T-helper 9 cell (primary cell): ENCODE measurements around the gene IGF2BP2.

ENCODE experiments used
- DNase-seq: peaks from one replicate; pipeline ENCODE4 v3.0.0-alpha.2; 2020

The IGF2BP2 gene

GRCh38 chr3:185732782-185733181 lies 92.1 kb downstream of the IGF2BP2 start:
- no peak for DNase-seq

DNA sequence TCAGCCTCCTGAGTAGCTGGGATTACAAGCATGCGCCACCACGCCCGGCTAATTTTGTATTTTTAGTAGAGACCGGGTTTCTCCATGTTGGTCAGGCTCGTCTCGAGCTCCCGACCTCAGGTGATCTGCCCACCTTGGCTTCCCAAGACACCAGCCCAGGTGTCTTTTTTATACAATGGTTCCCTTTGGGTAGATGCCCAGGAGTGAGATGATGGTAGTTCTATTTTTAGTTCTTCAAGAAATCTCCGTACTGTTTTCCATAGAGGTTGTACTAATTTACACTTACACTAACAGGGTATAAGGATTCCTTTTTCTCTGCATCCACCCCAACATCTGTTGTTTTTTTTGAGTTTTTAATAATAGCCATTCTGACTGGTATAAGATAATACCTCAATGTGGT lies 94.3 kb downstream of the IGF2BP2 start:
- no peak for DNase-seq

DNA sequence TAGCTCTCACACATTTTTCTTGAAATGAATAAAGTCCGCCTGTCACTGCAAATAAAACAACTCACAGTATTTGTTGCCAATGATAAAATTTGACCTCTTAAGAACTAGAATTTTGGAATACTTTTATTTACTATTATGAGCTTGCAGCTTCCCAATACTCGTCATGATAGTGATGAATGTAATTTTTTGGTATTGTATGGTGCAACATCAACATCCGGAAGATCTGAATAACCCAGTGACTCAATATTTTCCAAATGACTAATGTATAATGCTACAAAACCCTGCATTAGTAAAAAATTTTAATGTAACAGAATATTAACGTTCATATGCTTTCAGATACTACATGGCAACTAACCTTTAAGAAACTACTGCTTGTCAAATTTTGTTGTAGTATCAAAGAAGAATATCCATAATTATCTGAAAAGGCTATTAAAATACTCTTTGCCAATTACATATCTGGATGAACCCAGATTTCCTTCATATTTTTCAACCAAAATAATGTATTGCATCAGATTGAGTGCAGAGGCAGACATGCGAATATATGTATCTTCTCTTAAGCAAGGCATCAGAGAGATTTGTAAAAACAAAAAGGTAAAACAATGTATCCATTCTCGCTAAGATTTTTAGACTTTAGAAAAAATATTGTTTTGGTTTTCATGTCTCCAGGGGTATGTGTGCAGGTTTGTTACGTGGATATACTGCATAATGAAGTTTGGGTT lies 95.3 kb downstream of the IGF2BP2 start:
- DNase-seq = no peak

DNA sequence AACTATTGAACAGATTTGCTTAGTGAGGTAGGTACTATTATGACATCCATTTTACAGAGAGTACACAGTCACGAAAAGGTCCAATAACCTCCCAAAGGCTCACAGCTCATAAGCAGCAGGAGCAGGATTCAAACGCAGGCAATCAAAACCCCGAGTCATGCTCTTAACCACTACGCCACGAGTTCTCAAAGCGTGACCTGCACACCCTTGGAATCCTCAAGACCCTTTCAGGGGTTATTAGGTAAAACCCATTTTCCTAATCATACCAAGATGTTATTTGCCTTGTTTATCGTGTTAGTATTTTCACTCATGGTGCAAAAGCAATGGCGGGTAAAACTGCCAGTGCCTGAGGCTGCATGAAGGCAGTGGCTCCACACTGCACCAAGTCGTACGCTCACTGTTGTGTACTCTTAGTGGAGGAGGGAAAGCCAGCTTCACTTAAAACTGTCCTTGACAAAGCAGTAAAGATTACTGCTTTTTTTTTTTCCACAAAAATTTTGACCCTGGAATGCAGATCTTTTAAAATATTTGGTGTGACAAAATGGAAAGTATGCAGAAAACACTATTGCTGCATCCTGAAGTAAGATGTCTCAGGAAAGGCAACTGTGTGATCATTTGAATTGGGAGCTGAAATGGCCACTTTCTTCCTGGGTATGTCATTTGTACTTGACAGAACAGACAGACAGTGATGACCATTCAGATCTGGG lies 96.1 kb downstream of the IGF2BP2 start:
- no peak for DNase-seq

- no peak for DNase-seq
These were observed 97.0 kb downstream of the IGF2BP2 start for GRCh38 chr3:185727873-185728272.

- DNase-seq = no peak
These were observed 98.4 kb downstream of the IGF2BP2 start for GRCh38 chr3:185726254-185726967.

GRCh38 chr3:185724761-185725160 lies 100.1 kb downstream of the IGF2BP2 start:
- DNase-seq = no peak

- no peak for DNase-seq
These were observed 100.6 kb downstream of the IGF2BP2 start for GRCh38 chr3:185724251-185724650.

GRCh38 chr3:185722881-185723280 lies 102.0 kb downstream of the IGF2BP2 start:
- no peak for DNase-seq

- DNase-seq = no peak
These were observed 102.9 kb downstream of the IGF2BP2 start for GRCh38 chr3:185721970-185722369.

- DNase-seq = no peak
These were observed 104.5 kb downstream of the IGF2BP2 start for GRCh38 chr3:185720326-185720725.

- DNase-seq = no peak
These were observed 105.9 kb downstream of the IGF2BP2 start for GRCh38 chr3:185718736-185719593.

DNA sequence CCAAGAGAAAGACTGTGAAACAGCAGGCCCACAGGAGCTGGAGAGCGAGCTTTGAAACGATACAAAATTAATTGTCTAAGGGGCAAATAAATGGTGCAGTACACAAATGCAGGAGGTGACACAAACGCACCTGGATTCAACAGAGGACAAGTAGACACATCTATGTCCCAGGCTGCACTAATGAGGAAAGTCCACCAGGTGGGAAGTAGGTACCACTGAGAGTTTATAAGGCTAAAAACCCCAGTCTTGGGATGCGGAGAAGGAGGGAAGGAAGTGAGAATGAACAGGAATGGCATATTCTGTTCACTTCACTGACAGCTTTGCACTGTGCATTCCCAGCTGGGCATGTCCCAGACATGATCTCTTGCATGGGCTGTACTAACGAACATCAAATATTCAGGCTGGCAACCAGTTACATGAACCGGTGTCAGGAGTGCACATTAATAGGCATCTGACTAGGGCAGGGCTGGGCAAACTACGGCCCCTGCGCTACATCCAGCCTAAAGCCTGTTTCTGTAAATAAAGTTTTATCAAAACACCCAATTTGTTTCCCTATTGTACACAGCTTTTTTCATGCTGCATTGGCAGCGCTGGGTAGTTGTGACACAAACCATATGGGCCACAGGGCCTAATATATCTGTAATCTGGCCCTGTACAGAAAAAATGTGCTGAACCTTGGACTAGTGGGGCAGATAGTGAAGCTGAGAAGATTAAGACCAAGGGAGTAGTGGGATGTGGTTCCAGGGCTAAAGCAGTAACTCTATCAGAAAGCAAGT lies 107.0 kb downstream of the IGF2BP2 start:
- DNase-seq = no peak

GRCh38 chr3:185717121-185717520 lies 107.7 kb downstream of the IGF2BP2 start:
- no peak for DNase-seq

DNA sequence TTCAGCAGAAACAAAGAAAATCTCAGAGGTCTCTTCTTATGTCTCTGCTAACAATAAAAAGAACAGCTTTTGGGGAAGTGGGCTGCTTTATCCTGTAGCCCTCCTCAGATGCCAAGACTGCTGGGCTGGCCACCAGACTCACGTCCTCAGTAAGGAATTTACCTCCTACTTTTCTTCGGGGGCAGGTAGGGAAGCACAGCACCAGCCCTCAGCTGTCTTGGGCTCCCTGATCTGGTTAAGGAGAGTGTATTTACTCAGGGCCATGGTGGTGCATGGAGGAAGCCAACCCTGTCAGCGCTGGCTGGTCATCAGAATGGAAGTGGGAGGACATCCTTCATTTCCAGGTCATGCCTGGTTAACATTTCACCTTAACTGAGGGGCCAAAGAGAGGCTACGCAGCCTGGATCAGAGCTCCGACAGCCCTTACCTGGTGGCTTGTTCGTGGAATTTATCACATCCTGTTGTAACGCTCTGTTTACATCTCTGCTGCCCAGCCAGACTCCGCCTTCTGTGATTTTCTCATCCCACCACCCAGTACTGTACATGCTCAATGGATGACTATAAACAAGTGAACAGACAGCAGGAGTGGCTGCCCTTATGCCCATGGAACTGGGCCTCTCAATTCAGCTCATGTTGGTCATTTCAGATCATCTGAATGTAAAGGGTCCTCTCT lies 108.3 kb downstream of the IGF2BP2 start:
- no peak for DNase-seq

DNA sequence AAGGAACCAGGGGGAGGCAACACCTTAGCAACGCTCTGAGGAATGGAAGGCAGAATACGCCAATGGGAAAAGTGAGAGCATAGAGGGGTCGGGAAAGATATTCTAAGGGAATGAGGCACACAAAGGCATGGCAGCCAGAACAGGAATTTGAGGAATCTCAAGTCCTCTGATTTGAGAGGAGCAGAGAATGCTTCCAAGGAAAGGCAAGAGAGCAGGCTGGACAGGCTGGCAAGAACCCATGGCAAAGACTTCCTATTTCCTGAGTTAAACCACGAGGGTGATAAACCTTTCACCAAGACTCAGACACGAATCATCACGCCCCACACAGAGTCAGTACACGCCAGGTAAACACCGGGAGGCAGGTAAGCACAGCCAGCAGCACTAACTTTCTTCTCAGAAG lies 109.8 kb downstream of the IGF2BP2 start:
- no peak for DNase-seq

GRCh38 chr3:185714085-185714484 lies 110.8 kb downstream of the IGF2BP2 start:
- DNase-seq = no peak

DNA sequence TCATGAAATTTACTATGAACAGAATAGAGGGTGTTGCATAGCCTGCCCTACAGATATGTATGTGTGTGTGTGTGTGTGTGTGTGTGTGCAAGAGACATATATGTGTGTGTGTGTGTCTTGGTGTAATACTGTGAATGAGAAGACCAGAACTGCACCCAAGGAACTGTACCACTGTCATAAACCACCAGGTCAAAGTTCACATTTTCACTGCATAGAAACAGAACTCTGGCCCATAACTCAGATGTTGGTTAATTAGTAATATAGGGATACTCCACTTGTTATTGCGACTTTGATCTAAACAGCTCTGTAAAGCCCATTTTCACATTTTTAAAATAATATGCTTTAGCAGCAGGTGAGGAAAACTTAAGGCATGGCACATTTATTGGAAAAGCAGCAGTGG lies 111.8 kb downstream of the IGF2BP2 start:
- no peak for DNase-seq

GRCh38 chr3:185712337-185712736 lies 112.5 kb downstream of the IGF2BP2 start:
- no peak for DNase-seq

DNA sequence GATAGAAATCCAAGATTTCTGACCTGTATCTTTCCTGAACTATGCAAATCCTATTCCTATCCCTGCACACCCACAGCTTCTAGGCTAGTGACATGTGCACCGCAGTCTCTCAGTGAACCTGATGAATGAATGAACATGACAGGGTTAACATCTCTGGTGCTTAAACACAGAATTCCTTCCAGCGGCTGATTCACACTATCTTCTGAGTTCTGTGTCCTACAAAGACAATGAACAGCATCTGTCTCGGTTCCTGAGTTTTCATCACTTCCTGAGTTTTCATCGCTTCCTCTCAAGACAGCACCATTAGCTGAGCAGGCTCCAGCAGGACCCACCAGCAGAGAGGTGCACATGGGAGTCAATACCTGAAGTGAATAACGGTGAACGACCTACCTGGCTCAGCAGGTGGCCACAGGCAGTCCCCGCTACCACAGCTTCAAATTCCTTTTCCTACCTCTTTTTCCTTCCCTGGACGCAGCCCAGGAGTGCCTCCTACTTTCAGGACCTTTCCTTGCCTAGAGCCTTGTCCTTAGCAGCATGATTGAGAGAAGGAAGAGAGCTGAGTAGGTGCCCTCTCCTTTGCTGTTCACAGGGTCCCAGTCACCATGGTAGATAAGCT lies 113.5 kb downstream of the IGF2BP2 start:
- DNase-seq = no peak
